K562 (cell line): ENCODE results near the gene DGKE. TPM values are rescaled to one million over a fixed set of nuclear protein-coding genes. Genes with fewer than 3 reads are reported as not detected.

Experiments used
- MGA ChIP-seq: fragments of 450-650 bp; IDR thresholded peaks from 2 replicates; pipeline ENCODE4 v1.6.1; 2016; ENCODE audit warnings: mild to moderate bottlenecking, moderate library complexity
- RBFOX2 ChIP-seq: fragments of 200-400 bp; formaldehyde crosslinking; IDR thresholded peaks from 2 replicates; pipeline ENCODE4 v1.6.1; 2017; ENCODE audit warnings: low read depth, mild to moderate bottlenecking, low read length, moderate library complexity
- polyA plus RNA-seq, 8 experiments: library from polyadenylated mRNA; depleted of rRNA in 4 of 8; stranded (reverse) in 5 of 8; unstranded in 3 of 8; fragments of >200 nt; fragmentation: Nextera tagmentation in 2 of 8; fragmentation: Illumina TruSeq in 1 of 8; extraction: Ambion mirVana in 2 of 8; extraction: Trizol in 1 of 8; gene quantifications; 2 replicates each; pipeline versions ENCODE4 v1.2.1 to v1.2.3, GENCODE V29; 2011 to 2014; ENCODE audit warnings: inconsistent platforms in 1 of 8, missing spikeins in 1 of 8
- total RNA-seq, 7 experiments: library from RNA; depleted of rRNA in 6 of 7; stranded (reverse); fragments of >200 nt in 6 of 7; fragmentation: Illumina TruSeq in 2 of 7; extraction: Trizol in 2 of 7; gene quantifications; 2 replicates each; pipeline versions ENCODE4 v1.2.1 to v1.2.3, GENCODE V29; 2011 to 2021; ENCODE audit warnings: low replicate concordance in 1 of 7

The DGKE gene
- total and polyA plus RNA-seq, 9 of the 15 experiments (the other 6 are each of a cell fraction or from before 2014, with no cell fraction given), result 1.3 to 9.9 (median 5.9) TPM

- peak; percentile 81 for TF ChIP-seq MGA
- TF ChIP-seq RBFOX2, result peak; percentile 73
Measured at GRCh38 chr17:56834380-56835263, 671 bp downstream of the DGKE start (continued).
